HG02938 (cell line): ENCODE data around the gene SLC38A1.
"Not testable (repeated sequence)": the region's sequence is repeated elsewhere in the genome, so short reads cannot be mapped to it uniquely, and the experiment has no call there.

Source experiments
- ATAC-seq: cut with Tn5 transposase; IDR thresholded peaks from one replicate; pipeline ENCODE4 v1.9.1; 2021; ENCODE audit warnings: mild to moderate bottlenecking, moderate library complexity; ENCODE audit not compliant: unreplicated experiment

SLC38A1 gene

DNA sequence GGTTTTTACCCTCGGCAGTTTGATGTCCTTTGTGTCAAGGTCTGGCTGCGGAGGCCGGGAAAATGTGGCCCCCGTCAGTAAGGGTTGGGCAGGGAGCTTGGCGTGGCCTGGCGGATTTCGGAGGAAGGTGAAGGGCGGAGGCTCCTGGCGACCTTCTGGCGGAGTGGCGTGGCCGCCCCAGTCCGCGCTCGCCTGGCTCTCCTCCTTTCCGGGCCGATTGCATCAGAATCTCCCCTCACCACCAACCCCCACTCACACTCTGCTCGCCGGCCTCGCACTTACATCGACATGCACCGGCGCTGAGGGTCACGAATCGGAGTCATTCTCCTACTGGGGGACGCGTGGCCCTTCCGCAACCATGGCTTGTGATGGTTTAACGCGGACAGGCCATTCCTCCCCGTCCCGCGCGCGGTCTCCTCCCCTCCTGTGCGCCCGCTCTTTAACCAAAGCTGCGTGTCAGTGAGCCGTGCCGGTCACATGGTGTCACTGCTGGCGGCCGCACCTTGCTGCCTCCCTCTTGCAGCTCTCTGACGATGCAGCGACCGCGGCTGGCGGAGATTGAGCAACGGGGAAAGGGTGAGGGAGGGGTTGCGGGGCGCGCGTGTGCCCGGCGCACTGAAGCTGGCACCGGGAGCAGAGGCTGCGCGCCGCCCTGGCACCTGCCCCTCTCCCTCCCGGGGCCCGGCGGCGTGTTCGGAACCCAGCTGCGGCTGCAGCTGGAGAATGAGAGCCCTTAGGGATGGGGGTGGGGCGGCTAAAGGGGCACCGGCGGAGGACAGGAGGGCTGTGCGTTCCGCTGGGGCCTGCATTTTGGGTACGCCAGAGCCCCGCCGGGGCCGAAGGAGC, at the start of gene SLC38A1:
TSS of gene SLC38A1 (minus strand) at position 461 of the 846 bp plus-strand sequence. CDS start 29,243 bp downstream, outside the sequence.
- ATAC-seq, result peak; percentile 62

DNA sequence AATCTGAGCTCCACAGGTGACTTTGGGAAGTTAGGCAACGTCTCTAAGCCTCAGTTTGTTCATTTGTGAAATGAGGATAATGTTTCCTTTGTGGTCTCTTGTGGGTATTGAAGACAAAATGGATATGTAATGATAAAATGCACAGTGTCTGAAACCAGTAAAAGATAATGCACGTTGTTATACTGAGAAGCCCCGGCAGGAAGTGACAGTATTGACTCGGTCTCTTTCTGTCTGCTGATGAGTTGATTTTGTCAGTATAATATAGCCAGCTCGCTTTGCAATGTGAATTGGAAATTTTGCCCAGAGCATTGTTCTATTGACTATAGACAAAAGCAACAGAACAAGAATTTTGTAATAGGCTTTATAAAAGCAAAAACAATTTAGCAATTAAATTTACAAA, 49.2 kb upstream of the SLC38A1 start:
- no peak for ATAC-seq

DNA sequence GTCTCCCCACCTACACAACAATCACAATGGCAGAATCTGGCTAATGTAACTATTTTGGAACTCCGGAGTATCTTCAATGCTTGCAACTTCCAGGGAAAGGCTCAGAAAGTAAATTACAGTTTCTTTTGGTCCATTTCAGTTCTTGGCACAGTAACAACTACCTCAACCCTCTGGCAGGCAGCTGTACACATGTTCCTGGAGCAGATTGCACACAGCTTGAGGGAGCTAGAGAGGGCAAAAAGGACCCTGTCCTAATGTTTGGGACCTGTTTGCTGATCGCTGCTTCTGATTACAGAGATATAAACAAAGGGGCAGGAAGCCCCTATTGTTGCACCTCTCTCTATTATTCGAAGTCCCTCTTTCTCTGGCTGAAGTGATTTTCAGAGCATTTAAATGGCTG, 35.2 kb upstream of the SLC38A1 start:
- ATAC-seq, result no peak

DNA sequence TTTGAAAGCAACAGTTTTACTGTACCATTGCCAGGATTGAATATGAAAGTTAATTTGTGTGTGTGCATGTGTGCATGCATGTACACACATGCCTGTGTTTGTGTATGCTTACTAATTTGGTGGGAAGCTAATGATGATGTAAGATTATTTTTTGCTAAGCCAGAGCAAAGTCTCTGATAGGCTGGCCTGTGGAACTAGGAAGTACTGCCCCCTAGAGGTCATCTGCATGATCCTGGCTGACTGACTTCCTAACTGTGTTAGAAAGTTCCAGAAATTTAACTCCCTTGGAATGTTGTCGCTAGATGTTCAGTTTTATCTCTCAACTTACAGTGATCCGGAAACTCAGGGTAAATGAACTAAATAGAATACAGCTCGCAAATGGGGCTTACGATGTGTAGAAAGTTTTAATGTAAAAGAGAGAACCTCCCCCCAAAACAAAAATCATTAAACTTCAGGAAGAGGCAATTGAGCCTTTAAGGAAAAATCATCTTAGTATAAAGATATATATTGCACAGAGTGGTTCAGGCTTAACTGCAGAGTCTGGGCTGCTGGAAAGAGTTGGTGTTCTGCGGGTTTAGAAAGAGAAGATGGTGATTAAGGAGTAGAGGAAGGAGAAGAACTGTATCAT, 34.3 kb upstream of the SLC38A1 start:
- ATAC-seq, result peak; percentile 68

DNA sequence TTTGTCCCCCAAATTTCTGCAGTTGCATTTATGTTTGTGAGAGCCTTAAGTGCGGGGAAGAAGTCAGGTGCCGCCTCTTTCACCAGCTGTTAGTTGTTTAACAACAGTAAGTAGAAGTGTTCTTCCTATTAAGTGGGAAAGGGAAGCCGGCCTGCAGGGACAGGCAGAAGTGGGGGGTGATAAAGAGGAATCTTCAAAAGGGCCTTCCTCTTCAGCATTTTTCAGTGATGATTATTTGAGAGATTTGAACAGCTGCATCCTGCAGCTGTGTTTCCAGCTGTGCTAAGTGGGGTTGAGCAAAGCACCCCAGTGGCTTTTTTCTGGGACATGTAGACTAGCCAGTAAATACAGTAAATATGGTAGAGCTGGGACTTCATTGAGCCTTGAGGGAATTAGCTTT, 32.1 kb upstream of the SLC38A1 start:
- ATAC-seq, result no peak

DNA sequence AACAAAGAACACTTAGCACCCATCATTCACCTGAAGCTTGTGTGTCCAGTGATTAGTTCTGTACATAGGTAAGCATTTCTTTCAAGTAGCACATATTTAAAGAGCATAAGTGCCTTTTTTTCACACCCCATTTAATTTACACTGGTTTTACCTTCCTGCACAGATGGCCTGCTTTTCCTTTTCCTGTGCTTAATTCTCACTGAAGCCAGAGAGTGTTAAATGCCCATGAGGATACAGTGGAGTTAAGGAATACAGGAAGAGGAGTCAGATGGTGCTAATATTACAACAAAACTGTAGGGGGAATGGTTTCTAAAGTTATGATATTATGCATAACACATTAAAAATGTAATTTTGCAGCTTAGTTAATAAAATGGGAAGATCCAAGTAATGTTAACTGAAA, 31.0 kb upstream of the SLC38A1 start:
- ATAC-seq, result no peak

DNA sequence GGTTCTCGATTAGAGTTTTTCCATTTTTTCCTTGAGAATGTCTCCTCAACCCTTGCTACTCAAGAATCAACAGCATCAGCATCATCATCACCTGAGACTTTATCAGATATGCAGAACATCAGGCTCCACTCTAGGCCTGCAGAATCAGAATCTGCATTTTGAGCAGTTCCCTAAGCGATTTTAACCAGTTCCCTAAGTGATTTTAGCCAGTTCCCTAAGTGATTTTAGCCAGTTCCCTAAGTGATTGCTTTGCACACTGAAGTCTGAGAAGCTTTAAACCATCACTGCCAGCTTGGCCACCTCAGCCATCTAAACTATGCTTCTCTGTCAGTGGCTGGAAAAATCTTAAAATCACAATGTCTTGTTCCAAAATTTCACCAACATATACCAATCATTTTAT, 29.4 kb upstream of the SLC38A1 start:
- no peak for ATAC-seq

DNA sequence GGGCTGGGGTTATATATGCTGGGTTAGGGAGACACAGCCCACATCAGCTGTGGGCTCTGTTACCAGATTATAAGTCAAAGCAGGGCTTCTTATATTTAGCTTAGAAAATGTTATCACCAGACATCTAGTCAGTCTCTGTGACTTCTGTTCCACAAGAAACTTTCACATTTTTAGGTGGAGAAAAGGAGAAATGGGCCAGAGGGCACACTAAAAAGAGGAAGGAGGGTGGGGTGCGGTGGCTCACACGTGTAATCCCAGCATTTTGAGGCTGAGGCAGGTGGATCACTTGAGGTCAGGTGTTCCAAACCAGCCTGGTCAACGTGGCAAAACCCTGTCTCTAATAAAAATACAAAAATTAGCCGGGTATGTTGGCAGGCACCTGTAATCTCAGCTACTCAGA, 28.0 kb upstream of the SLC38A1 start:
- ATAC-seq, result no peak

DNA sequence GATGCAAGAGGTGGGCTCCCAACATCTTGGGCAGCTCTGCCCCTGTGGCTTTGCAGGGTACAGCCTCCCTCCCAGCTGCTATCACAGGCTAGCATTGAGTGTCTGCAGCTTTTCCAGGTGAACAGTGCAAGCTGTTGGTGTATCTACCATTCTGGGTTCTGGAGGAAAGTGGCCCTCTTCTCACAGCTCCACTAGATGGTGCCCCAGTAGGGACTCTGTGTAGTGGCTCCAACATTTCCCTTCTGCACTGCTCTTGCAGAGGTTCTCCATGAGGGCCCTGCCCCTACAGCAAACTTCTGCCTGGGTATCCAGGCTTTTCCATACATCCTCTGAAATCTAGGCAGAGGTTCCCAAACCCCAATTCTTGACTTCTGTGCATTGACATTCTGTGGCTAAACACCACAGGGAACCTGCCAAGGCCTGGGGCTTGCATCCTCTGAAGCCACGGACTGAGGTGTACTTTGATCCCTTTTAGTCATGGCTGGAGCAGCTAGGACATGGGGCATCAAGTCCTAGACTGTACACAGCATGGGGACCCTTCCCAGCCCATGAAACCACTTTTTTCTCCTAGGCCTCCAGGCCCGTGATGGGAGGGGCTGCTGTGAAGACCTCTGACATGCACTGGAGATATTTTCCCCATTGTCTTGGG, 24.0 kb upstream of the SLC38A1 start:
- ATAC-seq, result no peak

DNA sequence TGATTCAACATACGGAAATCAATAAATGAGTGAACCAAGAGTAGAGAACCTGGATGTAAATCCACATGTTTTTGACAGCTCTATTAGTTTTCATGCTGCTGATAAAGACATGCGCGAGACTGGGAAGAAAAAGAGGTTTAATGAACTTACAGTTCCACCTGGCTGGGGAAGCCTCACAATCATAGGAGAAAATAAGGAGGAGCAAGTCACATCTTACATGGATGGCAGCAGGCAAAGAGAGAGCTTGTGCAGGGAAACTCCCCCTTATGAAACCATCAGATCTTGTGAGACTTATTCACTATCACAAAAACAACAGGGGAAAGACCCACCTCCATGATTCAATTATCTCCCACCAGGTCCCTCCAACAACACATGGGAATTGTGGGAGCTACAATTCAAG, 23.1 kb upstream of the SLC38A1 start:
- ATAC-seq, result not testable (repeated sequence)

DNA sequence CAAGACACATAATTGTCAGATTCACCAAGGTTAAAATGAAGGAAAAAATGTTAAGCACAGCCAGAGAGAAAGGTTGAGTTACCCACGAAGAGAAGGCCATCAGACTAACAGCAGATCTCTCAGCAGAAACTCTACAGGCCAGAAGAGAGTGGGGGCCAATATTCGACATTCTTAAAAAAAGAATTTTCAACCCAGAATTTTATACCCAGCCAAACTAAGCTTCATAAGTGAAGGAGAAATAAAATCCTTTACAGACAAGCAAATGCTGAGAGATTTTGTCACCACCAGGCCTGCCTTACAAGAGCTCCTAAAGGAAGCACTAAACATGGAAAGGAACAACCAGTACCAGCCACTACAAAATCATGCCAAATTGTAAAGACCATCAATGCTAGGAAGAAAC, 16.3 kb upstream of the SLC38A1 start:
- not testable (repeated sequence) for ATAC-seq

DNA sequence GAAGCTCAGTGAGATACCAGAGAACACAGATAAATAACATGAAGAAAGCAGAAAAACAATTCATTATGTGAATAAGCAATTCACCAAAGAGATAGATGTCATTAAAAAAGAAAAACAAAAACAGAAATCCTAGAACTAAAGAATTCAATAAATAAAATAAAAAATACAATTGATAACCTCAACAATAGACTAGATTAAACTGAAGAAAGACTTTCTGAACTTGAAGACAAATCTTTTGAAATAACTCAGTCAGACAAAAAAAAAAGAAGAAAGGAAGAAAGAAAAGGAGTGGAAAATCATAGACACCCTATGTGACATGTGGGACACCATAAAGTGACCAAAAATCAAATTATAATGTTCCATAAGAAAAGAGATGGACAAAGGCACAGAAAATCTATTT, 14.0 kb upstream of the SLC38A1 start:
- ATAC-seq, result no peak

DNA sequence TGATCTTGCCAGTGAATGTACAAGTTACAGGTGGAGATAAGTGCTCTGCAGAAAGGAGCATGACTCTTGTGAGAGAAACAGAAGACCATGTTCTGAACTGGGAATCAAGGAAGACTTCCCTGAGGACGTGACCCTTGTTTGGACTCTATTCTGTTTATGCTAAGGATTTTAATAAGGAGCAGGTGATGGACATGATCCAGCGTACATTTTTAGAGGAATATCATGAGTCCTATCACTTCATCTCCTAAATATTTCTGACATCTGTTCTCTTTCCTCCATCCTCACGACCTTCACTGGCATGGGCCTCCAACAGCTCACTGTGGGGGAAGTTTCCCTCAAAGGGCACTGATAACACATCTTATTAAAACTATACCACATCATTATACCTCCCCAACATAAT, 7.9 kb upstream of the SLC38A1 start:
- no peak for ATAC-seq

DNA sequence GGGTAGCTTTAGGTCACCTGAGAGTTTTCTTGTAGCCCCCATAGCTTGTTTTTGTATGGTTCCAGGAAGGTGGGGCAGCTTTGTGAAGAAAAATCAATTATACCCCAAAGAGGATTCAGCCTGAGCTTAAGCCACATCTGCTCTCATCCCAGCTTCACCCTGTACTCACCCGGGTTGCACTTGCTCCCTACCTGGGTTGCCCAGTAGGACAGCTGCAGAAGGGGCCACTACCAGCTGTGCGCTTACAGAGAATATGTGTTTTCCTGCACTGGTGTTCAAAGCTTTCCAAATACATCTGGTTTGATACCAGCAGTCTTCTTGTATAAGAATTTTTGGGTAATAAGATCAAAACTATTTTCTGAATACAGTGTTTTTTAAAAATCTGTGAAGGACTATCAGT, 3.0 kb upstream of the SLC38A1 start:
- no peak for ATAC-seq

DNA sequence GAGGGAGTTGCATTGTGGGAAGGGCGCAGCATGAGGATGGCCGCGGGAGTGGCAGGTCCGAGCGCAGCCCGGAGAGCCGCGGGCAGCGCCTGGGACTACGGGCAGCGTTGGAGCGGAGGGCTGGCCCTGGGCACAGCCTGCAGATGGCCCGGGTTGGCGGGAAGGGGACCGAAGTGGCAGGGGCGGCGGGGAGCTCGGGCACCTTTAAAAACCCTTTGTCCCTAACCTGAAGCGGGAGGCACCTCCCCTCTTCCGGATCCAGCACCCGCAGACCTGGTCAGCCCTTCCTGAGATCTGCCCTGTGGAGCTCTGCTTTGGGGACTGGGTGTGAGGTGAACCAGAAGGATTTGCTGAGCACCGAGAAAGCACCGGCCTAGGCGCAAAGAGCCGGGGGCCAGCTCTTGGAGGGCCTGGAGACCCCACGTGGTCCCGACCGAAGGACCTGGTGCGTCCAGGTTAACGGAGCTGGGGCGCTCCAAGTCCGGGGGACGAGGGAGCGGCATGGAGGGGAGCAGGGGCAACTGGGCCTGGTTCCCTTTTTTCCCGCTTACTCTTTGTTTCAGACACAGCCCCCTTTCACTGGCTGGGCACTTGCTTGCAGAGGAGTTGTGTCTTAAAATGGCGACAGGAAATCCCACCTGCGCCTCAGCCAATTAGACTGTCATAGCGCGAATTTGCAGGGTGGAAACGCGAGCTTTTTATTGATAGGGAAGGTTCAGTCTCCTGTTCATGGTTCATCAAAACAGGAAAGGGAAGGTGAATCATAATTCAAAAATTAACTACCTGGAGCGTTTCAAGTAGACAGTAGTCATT, 792 bp upstream of the SLC38A1 start:
- peak; percentile 11 for ATAC-seq

DNA sequence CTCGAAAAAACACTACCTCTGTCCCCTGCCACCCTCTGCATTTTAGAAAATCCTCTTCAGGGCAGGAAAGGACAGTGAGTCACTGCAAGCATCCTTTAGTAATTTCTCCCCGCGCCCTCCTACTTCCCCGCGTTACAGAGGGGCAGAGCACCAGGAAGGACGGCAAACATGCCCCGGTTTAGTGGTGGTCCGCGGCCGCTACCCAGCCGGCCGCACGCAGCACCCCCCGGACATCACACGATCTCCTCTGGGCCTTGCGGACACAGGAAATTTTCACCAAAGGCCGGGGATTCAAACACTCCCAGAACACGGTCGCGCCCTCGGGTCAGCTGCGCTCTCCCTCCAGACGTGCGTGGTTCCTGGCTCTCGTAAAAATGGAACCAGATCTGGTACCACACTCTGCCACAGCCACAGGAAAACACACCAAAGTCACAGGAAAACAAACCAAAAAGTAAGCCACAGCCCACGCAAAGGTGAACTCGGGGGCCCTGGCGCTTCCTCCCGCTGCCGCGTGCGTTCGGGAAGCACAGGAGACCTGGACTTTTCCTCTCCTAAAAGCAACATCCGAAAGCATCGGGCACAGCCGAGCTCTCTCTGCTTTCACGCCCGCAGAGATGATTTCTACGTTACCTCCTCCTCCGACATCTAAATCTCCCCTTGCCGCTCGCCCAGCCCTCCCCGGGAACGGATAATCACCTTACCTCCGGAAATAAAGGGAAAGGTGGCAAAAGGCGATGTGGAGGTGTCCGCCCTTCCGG, 839 bp downstream of the SLC38A1 start:
- no peak for ATAC-seq

DNA sequence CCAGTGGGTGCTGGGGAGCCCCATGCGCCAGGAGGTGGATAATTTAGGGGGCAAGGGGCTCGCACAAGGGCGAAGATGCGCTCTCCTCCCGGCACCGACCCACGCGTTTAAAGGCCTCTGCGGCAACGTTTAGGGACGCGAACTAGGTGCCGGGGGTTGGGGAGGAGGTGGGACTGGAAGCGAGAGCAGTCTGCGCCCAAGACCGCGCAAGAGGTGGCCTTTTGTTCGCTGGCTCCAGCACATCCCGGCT, 1.3 kb downstream of the SLC38A1 start:
- no peak for ATAC-seq

DNA sequence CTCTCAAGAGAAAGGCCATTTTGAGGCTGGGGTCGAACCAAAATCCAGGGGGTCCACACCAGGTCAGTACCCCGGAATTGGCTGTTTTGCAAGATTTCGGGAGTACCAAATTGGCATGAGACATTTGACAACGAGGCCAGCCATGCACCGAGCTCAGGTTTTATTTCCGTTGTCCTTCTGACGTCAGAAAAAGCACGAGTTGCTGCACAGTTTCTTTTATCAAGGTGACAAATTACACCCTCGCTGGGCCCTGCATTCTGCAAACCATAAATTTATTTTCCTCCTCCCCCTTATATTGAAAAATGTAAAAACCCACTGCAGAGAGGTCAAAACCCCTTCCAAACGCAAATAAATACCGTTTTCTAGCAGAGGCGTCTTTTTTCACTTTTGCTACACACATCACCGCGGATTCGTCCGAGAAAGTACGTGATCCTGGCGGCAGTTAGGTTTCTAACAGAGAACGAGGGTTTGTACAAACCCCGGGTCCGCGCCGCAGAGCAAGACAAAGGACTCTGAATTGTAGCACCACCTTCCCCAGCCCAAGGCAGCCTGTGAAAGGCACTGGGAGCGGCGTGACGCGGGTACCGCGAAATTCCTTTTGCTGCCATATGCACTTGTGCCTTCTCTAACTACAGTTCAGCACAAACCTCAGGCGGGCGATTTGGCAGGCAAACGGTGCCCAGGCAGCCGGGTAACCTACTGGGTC, 1.8 kb downstream of the SLC38A1 start:
- no peak for ATAC-seq

DNA sequence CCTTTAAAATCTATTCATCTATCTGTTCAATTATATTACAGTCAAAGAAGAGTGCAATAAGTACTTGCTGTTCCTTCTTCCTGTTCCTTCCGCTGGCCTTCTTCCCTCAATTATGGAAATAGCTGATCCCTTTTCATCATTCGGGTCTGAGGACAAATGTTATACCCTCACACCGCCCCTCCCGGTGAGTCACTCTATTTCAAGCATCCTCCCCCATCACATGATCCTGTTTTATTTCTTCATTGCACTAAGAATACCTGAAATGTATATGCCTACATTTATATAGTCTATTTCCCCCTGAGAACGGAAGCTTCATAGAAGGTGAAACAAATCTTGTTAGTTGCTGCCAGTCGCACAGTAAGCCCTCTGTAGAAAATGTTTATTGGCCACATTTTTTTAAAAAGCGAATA, 2.5 kb downstream of the SLC38A1 start:
- no peak for ATAC-seq

DNA sequence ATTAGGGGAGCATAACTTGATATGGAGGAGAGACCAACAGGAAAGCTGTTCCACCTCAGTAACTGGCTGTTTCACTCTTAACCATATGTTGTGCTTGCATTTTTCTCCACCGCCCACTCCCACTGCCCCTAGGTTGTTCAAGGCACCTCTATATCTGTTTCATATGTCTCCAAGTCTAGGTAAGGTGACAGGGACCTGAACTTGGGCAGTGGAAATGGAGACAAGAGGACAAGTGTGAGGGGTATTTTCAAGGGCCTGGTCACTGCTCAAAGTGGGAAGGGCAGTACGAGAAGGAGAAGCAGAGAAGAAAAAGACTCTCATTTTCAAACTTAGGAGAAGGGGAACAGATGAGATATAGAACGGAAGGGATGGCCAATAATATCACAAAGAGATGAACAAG, 3.1 kb downstream of the SLC38A1 start:
- no peak for ATAC-seq
